HG03342 (cell line): ENCODE results near the gene GLYATL1B.
"Not testable (repeated sequence)": the region's sequence is repeated elsewhere in the genome, so short reads cannot be mapped to it uniquely, and the experiment has no call there.

ENCODE experiments used
- ATAC-seq: cut with Tn5 transposase; IDR thresholded peaks from one replicate; pipeline ENCODE4 v1.9.1; 2021; ENCODE audit warnings: mild to moderate bottlenecking, moderate library complexity; ENCODE audit not compliant: unreplicated experiment

Gene GLYATL1B

GRCh38 chr11:59095225-59095624, 9.1 kb downstream of the GLYATL1B start:
- peak; percentile 85 for ATAC-seq

GRCh38 chr11:59095972-59096575, 10.0 kb downstream of the GLYATL1B start:
- ATAC-seq = not testable (repeated sequence)

GRCh38 chr11:59097113-59097708, 11.1 kb downstream of the GLYATL1B start:
- no peak for ATAC-seq

- not testable (repeated sequence) for ATAC-seq
Observed at GRCh38 chr11:59097938-59098337, 11.8 kb downstream of the GLYATL1B start.

GRCh38 chr11:59102259-59102765, 16.2 kb downstream of the GLYATL1B start:
- ATAC-seq = peak; percentile 66

GRCh38 chr11:59106363-59107336, 20.5 kb downstream of the GLYATL1B start, which contains the start of gene FAM111B:
TSS of gene FAM111B (plus strand) at chr11:59107237. CDS start at chr11:59109626, 2,389 bp downstream.
- ATAC-seq = peak; percentile 74

GRCh38 chr11:59107721-59108120, 21.6 kb downstream of the GLYATL1B start:
- ATAC-seq = peak; percentile 30

- ATAC-seq = no peak
Observed at GRCh38 chr11:59112494-59112893, 26.4 kb downstream of the GLYATL1B start.

GRCh38 chr11:59114344-59114743, 28.2 kb downstream of the GLYATL1B start:
- no peak for ATAC-seq

- no peak for ATAC-seq
Observed at GRCh38 chr11:59115553-59115952, 29.4 kb downstream of the GLYATL1B start.

- no peak for ATAC-seq
Observed at GRCh38 chr11:59117774-59118173, 31.7 kb downstream of the GLYATL1B start.

- no peak for ATAC-seq
Observed at GRCh38 chr11:59119826-59120225, 33.7 kb downstream of the GLYATL1B start.

- peak; percentile 96 for ATAC-seq
Observed at GRCh38 chr11:59135648-59136461, 49.7 kb downstream of the GLYATL1B start.

- ATAC-seq = not testable (repeated sequence)
Observed at GRCh38 chr11:59136551-59136950, 50.4 kb downstream of the GLYATL1B start.

GRCh38 chr11:59137190-59137589, 51.1 kb downstream of the GLYATL1B start:
- ATAC-seq = no peak

GRCh38 chr11:59138643-59139042, 52.5 kb downstream of the GLYATL1B start:
- ATAC-seq = no peak

- no peak for ATAC-seq
Observed at GRCh38 chr11:59141191-59141590, 55.1 kb downstream of the GLYATL1B start.

- peak; percentile 4 for ATAC-seq
Observed at GRCh38 chr11:59141673-59142460, 55.8 kb downstream of the GLYATL1B start.
